Endothelial cell of umbilical vein (primary cell): Measurements from ENCODE around the gene VPS26C. TPM values are rescaled to one million over a fixed set of nuclear protein-coding genes. Genes with fewer than 3 reads are reported as not detected.

ENCODE experiments used
- BruUV-seq: library from RNA; stranded (reverse); fragments of 400-500 nt; replicated peaks from 2 replicates; lab custom pipeline; 2021; lab: Mats Ljungman, UMichigan
- CTCF ChIA-PET: fragments of 300-600, 350-600 bp; sonication (Branson Sonifier 250); formaldehyde crosslinking; loops from one replicate; lab custom pipeline; 2021; ENCODE audit warnings: antibody characterized with exemption, inconsistent platforms; lab: Charles Lee
- POLR2A ChIA-PET: fragments of 300-600, 350-600 bp; sonication (Branson Sonifier 250); formaldehyde crosslinking; loops from one replicate; lab custom pipeline; 2021; ENCODE audit warnings: antibody characterized with exemption, inconsistent platforms; lab: Charles Lee
- DNase-seq: peaks from one replicate; pipeline ENCODE4 v3.0.0-alpha.2; 2011; ENCODE audit warnings: low read depth, low spot score
- FAIRE-seq: peaks from 2 replicates; lab custom pipeline; 2011; peaks lifted over from hg19 to GRCh38; lab: Jason Lieb, UNC
- H2AFZ ChIP-seq: 2 replicates; pipeline ENCODE4 v1.6.0; 2012; ENCODE audit warnings: low read depth, low read length, control low read depth, inconsistent platforms
- H3K27ac ChIP-seq: 2 replicates; pipeline ENCODE4 v1.5.1; 2011; ENCODE audit warnings: low read depth, mild to moderate bottlenecking, control low read depth, low read length, moderate library complexity; ENCODE audit not compliant: insufficient read depth
- H3K27me3 ChIP-seq, 2 experiments: 2 replicates each; pipeline versions ENCODE4 v1.6.0 to v1.6.1; 2011; ENCODE audit warnings: low read length in 2 of 2, mixed read lengths in 1 of 2; ENCODE audit not compliant: control insufficient read depth in 2 of 2, insufficient read depth in 2 of 2
- H3K36me3 ChIP-seq, 2 experiments: 2 replicates in 1 of 2; 3 replicates in 1 of 2; pipeline ENCODE4 v1.5.1; 2011; ENCODE audit warnings: low read length in 2 of 2, mild to moderate bottlenecking in 1 of 2, moderate library complexity in 1 of 2; ENCODE audit not compliant: control insufficient read depth in 2 of 2, insufficient read depth in 2 of 2; ENCODE audit errors: extremely low read depth in 1 of 2
- H3K4me1 ChIP-seq: 3 replicates; pipeline ENCODE4 v1.5.1; 2011; ENCODE audit warnings: mild to moderate bottlenecking, low read length; ENCODE audit not compliant: control insufficient read depth, insufficient read depth; ENCODE audit errors: extremely low read depth
- H3K4me2 ChIP-seq: 2 replicates; pipeline ENCODE4 v1.6.1; 2011; ENCODE audit warnings: low read length, control low read depth, mixed read lengths; ENCODE audit not compliant: insufficient read depth
- H3K4me3 ChIP-seq, 3 experiments: fragments of 200-600 bp in 1 of 3; sonication (generic), shearing (Covaris generic) in 1 of 3; replicated peaks in 1 of 3; 2 replicates each; pipeline ENCODE4 v1.5.1; 2011 to 2016; ENCODE audit warnings: control low read depth in 3 of 3, low read length in 3 of 3, mild to moderate bottlenecking in 2 of 3, inconsistent platforms in 1 of 3, low read depth in 1 of 3, moderate library complexity in 1 of 3; ENCODE audit not compliant: insufficient read depth in 1 of 3
- H3K79me2 ChIP-seq: 2 replicates; pipeline ENCODE4 v1.6.0; 2012; ENCODE audit warnings: low read length, inconsistent platforms; ENCODE audit not compliant: control insufficient read depth, insufficient read depth
- H3K9ac ChIP-seq: replicated peaks from 2 replicates; pipeline ENCODE3; 2011; ENCODE audit warnings: low read length, control low read depth; ENCODE audit not compliant: insufficient read depth; ENCODE audit errors: extremely low read depth
- H3K9me1 ChIP-seq: replicated peaks from 3 replicates; pipeline ENCODE4 v1.6.0; 2011; ENCODE audit warnings: mild to moderate bottlenecking, low read length; ENCODE audit not compliant: control insufficient read depth, insufficient read depth; ENCODE audit errors: extremely low read depth
- H3K9me3 ChIP-seq: replicated peaks from 2 replicates; pipeline ENCODE4 v1.5.1; 2012; ENCODE audit warnings: low read length, inconsistent platforms; ENCODE audit not compliant: control insufficient read depth, insufficient read depth
- H4K20me1 ChIP-seq: replicated peaks from 2 replicates; pipeline ENCODE3; 2011; ENCODE audit warnings: mild to moderate bottlenecking, low read length; ENCODE audit not compliant: control insufficient read depth, insufficient read depth; ENCODE audit errors: extremely low read depth
- CTCF ChIP-seq, 2 donors: IDR thresholded peaks; 1 replicate in 1 of 2; 2 replicates in 1 of 2; pipeline ENCODE4 v1.5.1; 2011; ENCODE audit warnings: low read length in 2 of 2, mild to moderate bottlenecking in 2 of 2, moderate library complexity in 2 of 2, control low read depth in 1 of 2, inconsistent platforms in 1 of 2, low read depth in 1 of 2; ENCODE audit not compliant: insufficient read depth in 1 of 2; ENCODE audit errors: extremely low read depth in 1 of 2
- FOS ChIP-seq: IDR thresholded peaks from 2 replicates; pipeline ENCODE4 v1.6.1; 2011; ENCODE audit warnings: mild to moderate bottlenecking, low read length, moderate library complexity, borderline replicate concordance; ENCODE audit not compliant: insufficient read depth
- MAX ChIP-seq: IDR thresholded peaks from 2 replicates; pipeline ENCODE4 v1.6.1; 2011; ENCODE audit not compliant: insufficient read depth, insufficient read length
- MYC ChIP-seq: IDR thresholded peaks from one replicate; pipeline ENCODE4 v1.6.1; 2011; ENCODE audit warnings: mild to moderate bottlenecking, low read depth, low read length
- POLR2A ChIP-seq: IDR thresholded peaks from 2 replicates; pipeline ENCODE4 v1.6.1; 2012; ENCODE audit warnings: low read depth, mild to moderate bottlenecking, control low read depth, low read length
- dilution Hi-C: fragments of 300-500 bp; cut with MboI; formaldehyde crosslinking; loops from one replicate; pipeline ENCODE4 v1.15.0; 2019; ENCODE audit warnings: low sequenced_read_pairs; ENCODE audit not compliant: extremely low pct_ligation_motif_present
- intact Hi-C: fragments of 100-400 bp; cut with micrococcal nuclease; formaldehyde crosslinking; loops from one replicate; pipeline ENCODE4 v1.10.0; 2022
- polyA plus RNA-seq, 4 experiments: library from polyadenylated mRNA; depleted of rRNA in 3 of 4; stranded (reverse) in 3 of 4; unstranded in 1 of 4; fragments of >200 nt; gene quantifications; 2 replicates each; pipeline versions ENCODE4 v1.2.1 to v1.2.3, GENCODE V29; 2011 to 2012; ENCODE audit warnings: missing spikeins in 1 of 4
- total RNA-seq: library from RNA; stranded (reverse); gene quantifications from 2 replicates; pipeline ENCODE4 v1.2.3, GENCODE V29; 2021

The VPS26C gene
- total and polyA plus RNA-seq, 2 donors (not counting 3 experiments of a cell fraction or from before 2014, with no cell fraction given), result 35.2 to 53.7 TPM

GRCh38 chr21:37207441-37208009 is 59.6 kb downstream of the VPS26C start:
- Histone ChIP-seq H3K9me1 (no peaks in the 10 kb centered on the region), H3K79me2 (no peaks in the 10 kb centered on the region), H3K4me3 (no peak overlapping the region), H3K27ac (no peak overlapping the region), H4K20me1 (no peaks in the 10 kb centered on the region), H3K27me3 (no peaks in the 10 kb centered on the region), H3K9me3 (no peaks in the 10 kb centered on the region), H3K4me2 (no peak overlapping the region), H2AFZ (no peak overlapping the region), H3K9ac (no peak overlapping the region), H3K36me3 (no peaks in the 10 kb centered on the region), H3K4me1 (no peaks in the 10 kb centered on the region)
- intact Hi-C loops, result no loop called here
- CTCF ChIA-PET, result interaction anchor here (1.5 kb wide), 1 partner anchor 41 kb away, joined by 3 read pairs; no protein-coding TSS in a partner anchor
- BruUV-seq, result no TSS peak
- POLR2A ChIA-PET, result no interaction called here
- TF ChIP-seq CTCF (IDR thresholded peaks at IDR 0.05; ENCODE audit: extremely low read depth in 1 of 2, insufficient read depth in 1 of 2, low read depth in 1 of 2, low read length in 2 of 2) (no peak), POLR2A (no peak), MYC (no peak), FOS (no peak)
- dilution Hi-C loops, result no loop called here
- no peak for FAIRE-seq
- DNase-seq, result no peak

- peak; percentile 59 for FAIRE-seq
- intact Hi-C loops, result no loop called here
- no peaks in the 10 kb centered on the region for H3K79me2 ChIP-seq
- H3K9ac ChIP-seq, result no peak overlapping the region
- no peaks in the 10 kb centered on the region for H3K4me1 ChIP-seq
- ChIA-PET POLR2A (no interaction called here), CTCF (interaction anchor here (1.0 to 1.5 kb wide), 2 partner anchors 40 to 230 kb away, joined by 3 read pairs; no protein-coding TSS in a partner anchor)
- peak; percentile 9 for DNase-seq
- TF ChIP-seq MAX, result no peak
- no peaks in the 10 kb centered on the region for H3K9me3 ChIP-seq
- no peak overlapping the region for H3K4me2 ChIP-seq
- H3K27ac ChIP-seq, result no peak overlapping the region
- H4K20me1 ChIP-seq, result no peaks in the 10 kb centered on the region
- H2AFZ ChIP-seq, result no peak overlapping the region
- no peak overlapping the region for H3K4me3 ChIP-seq
- BruUV-seq, result no TSS peak
- H3K27me3 ChIP-seq, result no peaks in the 10 kb centered on the region
- H3K36me3 ChIP-seq, result peaks cover 0 to 2% of the 10 kb centered on the region in 2 experiments
- dilution Hi-C loops, result no loop called here
- H3K9me1 ChIP-seq, result no peaks in the 10 kb centered on the region
These were observed 60.6 kb downstream of the VPS26C start for GRCh38 chr21:37206496-37206895.
